GM12891 (cell line): ENCODE measurements around the gene TCAF2.
"Not testable (repeated sequence)": the region's sequence is repeated elsewhere in the genome, so short reads cannot be mapped to it uniquely, and the experiment has no call there.

Experiments
- PAX5 ChIP-seq: IDR thresholded peaks from 2 replicates; pipeline ENCODE4 v1.6.1; 2011; ENCODE audit warnings: low read length, moderate library complexity, mild to moderate bottlenecking; ENCODE audit not compliant: insufficient read depth, severe bottlenecking
- POLR2A ChIP-seq: IDR thresholded peaks from 2 replicates; pipeline ENCODE4 v1.6.1; 2011; ENCODE audit warnings: low read depth, low read length, control low read depth
- POLR2AphosphoS5 ChIP-seq: IDR thresholded peaks from 2 replicates; pipeline ENCODE4 v1.6.1; 2011; ENCODE audit warnings: low read depth, low read length, control low read depth
- TAF1 ChIP-seq: IDR thresholded peaks from 2 replicates; pipeline ENCODE4 v1.6.1; 2011; ENCODE audit warnings: low read depth, low read length, control low read depth

DNA sequence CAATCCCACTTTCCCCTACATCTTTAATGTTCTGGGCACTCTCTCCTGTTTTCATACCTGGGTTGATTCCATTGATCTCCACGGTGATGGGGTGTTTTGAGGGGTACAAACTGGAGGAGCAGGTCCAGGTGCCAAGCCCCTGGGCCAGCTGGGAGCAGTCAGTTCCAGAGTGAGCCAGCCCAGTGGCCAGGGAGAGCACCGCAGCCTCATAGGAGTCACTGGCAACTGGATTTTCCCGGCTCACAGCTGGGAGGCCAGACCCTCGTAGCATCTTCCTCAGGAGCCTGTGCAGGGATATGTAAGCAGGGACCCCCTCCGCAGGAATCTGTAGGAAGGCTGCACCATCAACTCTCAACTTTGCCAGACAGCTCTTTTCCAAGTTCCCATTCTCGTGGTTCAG is 25.8 kb downstream of the TCAF2 start:
- TF ChIP-seq POLR2AphosphoS5, PAX5, POLR2A, TAF1: not testable (repeated sequence)
